ENCODE measurements around the gene SLCO4A1. TPM values are rescaled to one million over a fixed set of nuclear protein-coding genes. Genes with fewer than 3 reads are reported as not detected.

The SLCO4A1 gene
- total and polyA plus RNA-seq, 9 of the 15 experiments (the other 6 are each of a cell fraction or from before 2014, with no cell fraction given), result 1.6 to 21.9 (median 12.8) TPM

DNA sequence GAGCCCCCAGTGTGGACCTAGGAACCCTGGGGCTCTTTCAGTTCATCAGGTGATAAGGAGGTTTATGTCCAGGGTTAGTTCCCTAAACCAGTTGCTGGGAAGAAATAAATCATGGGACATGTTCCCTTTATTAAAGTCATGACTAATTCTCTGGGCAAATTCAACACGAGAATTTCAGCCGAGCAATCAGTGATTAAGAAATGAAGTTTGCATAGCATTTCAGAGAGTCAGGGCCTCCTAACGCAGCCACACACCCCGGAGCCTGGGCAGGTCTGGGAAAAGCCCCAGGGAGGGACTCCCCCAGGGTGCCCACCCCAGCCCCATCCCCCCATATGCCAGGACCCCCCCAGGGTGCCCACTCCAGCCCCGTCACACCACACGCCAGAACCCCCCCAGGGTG lies 20.1 kb downstream of the SLCO4A1 start:
- H3K4me3 ChIP-seq, result no peak overlapping the region
- no peak overlapping the region for H3K27ac ChIP-seq (ENCODE audit: extremely low read depth, low read depth, low read length)
- peaks cover 0 to 41% of the 10 kb centered on the region in 2 experiments; a peak in 2 of 5 replicates for H3K4me1 ChIP-seq (replicated peaks in 1 of 2; ENCODE audit: control insufficient read depth in 2 of 2, insufficient read depth in 2 of 2, low read length in 2 of 2)
- H3K9ac ChIP-seq (ENCODE audit: insufficient read depth in 1 of 2, low read depth in 2 of 2, low read length in 2 of 2), result no peak overlapping the region
- no peaks in the 10 kb centered on the region for H3K9me1 ChIP-seq (ENCODE audit: control insufficient read depth, insufficient read depth, low read length)
- intact Hi-C loops (cut with micrococcal nuclease), result no loop called here
- DNase-seq (ENCODE audit: extremely low read depth in 1 of 4, low spot score in 3 of 4), result no peak
- H2AFZ ChIP-seq (ENCODE audit: low read depth, low read length), result no peak overlapping the region
- ATAC-seq, result no peak
- no TSS peak for BruUV-seq (replicated peaks)
- H4K20me1 ChIP-seq (replicated peaks; ENCODE audit: control insufficient read depth, insufficient read depth, low read length), result no peaks in the 10 kb centered on the region; the same call in 1 of the 2 replicates
- in situ Hi-C loops (cut with MboI), result no loop called here
- no peak for FAIRE-seq
- CTCF ChIA-PET (ENCODE audit: low intra/inter-chr PET ratio), result no interaction called here
- no peaks in the 10 kb centered on the region for H3K79me2 ChIP-seq (ENCODE audit: control insufficient read depth, insufficient read depth, low read length)
- WGBS (ENCODE audit: insufficient coverage, low coverage, missing lambda C conversion rate), result 90% methylated on average over 4 of the region's 6 CpGs
- POLR2A ChIA-PET, result interaction anchor here (0.5 kb wide), 1 partner anchor 15 kb away, joined by 3 read pairs; no protein-coding TSS in a partner anchor
- no peaks in the 10 kb centered on the region for H3K9me3 ChIP-seq (replicated peaks; ENCODE audit: control insufficient read depth, insufficient read depth, low read depth, low read length)
- TF ChIP-seq GABPB2 (CRISPR knock-in tag; conservative IDR thresholded peaks at IDR 0.05) (no peak), HLTF (IDR thresholded peaks at IDR 0.05) (no peak), EWSR1 (IDR thresholded peaks at IDR 0.05; ENCODE audit: borderline replicate concordance, low read depth, partially characterized antibody) (no peak), POLR2G (IDR thresholded peaks at IDR 0.05; ENCODE audit: low read depth, low read length) (no peak), ESRRB (CRISPR knock-in tag; IDR thresholded peaks at IDR 0.05; ENCODE audit: borderline replicate concordance) (no peak), CREM (IDR thresholded peaks at IDR 0.05; ENCODE audit: low read depth) (no peak), SAP30 (IDR thresholded peaks at IDR 0.05; ENCODE audit: borderline replicate concordance, insufficient read depth, low read depth, low read length, poor library complexity, severe bottlenecking) (no peak)
- TF ChIP-seq, protein P1, sequence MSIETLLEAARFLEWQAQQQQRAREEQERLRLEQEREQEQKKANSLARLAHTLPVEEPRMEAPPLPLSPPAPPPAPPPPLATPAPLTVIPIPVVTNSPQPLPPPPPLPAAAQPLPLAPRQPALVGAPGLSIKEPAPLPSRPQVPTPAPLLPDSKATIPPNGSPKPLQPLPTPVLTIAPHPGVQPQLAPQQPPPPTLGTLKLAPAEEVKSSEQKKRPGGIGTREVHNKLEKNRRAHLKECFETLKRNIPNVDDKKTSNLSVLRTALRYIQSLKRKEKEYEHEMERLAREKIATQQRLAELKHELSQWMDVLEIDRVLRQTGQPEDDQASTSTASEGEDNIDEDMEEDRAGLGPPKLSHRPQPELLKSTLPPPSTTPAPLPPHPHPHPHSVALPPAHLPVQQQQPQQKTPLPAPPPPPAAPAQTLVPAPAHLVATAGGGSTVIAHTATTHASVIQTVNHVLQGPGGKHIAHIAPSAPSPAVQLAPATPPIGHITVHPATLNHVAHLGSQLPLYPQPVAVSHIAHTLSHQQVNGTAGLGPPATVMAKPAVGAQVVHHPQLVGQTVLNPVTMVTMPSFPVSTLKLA (conservative IDR thresholded peaks at IDR 0.05), result no peak
- H3K36me3 ChIP-seq (ENCODE audit: control insufficient read depth, insufficient read depth, low read length), result peaks cover 35% of the 10 kb centered on the region; the same call in 1 of the 3 replicates
- no peaks in the 10 kb centered on the region for H3K27me3 ChIP-seq (ENCODE audit: control insufficient read depth in 2 of 2, insufficient read depth in 2 of 2, low read length in 2 of 2)
- no peak overlapping the region for H3K4me2 ChIP-seq (ENCODE audit: insufficient read depth, low read length)

Measured in K562 (cell line).